SK-N-SH treated with all-trans-retinoic acid at 6 μM for 48 hours (cell line): ENCODE data around the gene CIBAR2.

Source experiments
- ATAC-seq: fragments of 200-7000 bp; cut with Tn5 transposase; 3 replicates; pipeline ENCODE4 v1.9.1; 2020; ENCODE audit warnings: mild to moderate bottlenecking, moderate library complexity
- ARNTL ChIP-seq: fragments of 450-650 bp; formaldehyde crosslinking; IDR thresholded peaks from 2 replicates; pipeline ENCODE4 v1.5.0; 2020; ENCODE audit warnings: low read depth, mild to moderate bottlenecking, moderate library complexity, borderline replicate concordance
- BACH2 ChIP-seq: fragments of 250-450 bp; sonication (Bioruptor Pico); IDR thresholded peaks from 2 replicates; pipeline ENCODE4 v1.9.0; 2021; ENCODE audit warnings: mild to moderate bottlenecking, borderline replicate concordance
- CSDC2 ChIP-seq: fragments of 250-450 bp; sonication (Bioruptor Pico); IDR thresholded peaks from 2 replicates; pipeline ENCODE4 v1.5.0; 2020; ENCODE audit warnings: mild to moderate bottlenecking, moderate library complexity
- ESRRG ChIP-seq: fragments of 250-450 bp; sonication (Bioruptor Pico); IDR thresholded peaks from 2 replicates; pipeline ENCODE4 v1.6.1; 2021; ENCODE audit warnings: mild to moderate bottlenecking
- GLIS3 ChIP-seq: fragments of 250-450 bp; sonication (Bioruptor Pico); IDR thresholded peaks from 2 replicates; pipeline ENCODE4 v1.5.0; 2020; ENCODE audit warnings: mild to moderate bottlenecking, moderate library complexity
- ISL1 ChIP-seq: fragments of 250-450 bp; sonication (Bioruptor Pico); IDR thresholded peaks from 2 replicates; pipeline ENCODE4 v2.1.2; 2022; ENCODE audit warnings: mild to moderate bottlenecking, moderate library complexity
- OSR1 ChIP-seq: fragments of 250-450 bp; sonication (Bioruptor Pico); IDR thresholded peaks from 2 replicates; pipeline ENCODE4 v1.8.0; 2022; ENCODE audit warnings: moderate library complexity, mild to moderate bottlenecking, inconsistent platforms
- PPARA ChIP-seq: fragments of 250-450 bp; sonication (Bioruptor Pico); IDR thresholded peaks from 2 replicates; pipeline ENCODE4 v1.5.0; 2020; ENCODE audit warnings: mild to moderate bottlenecking, borderline replicate concordance
- RARB ChIP-seq: fragments of 250-450 bp; sonication (Bioruptor Pico); IDR thresholded peaks from 2 replicates; pipeline ENCODE4 v1.8.0; 2021; ENCODE audit warnings: mild to moderate bottlenecking, moderate library complexity
- SNAI2 ChIP-seq: fragments of 250-450 bp; sonication (Bioruptor Pico); IDR thresholded peaks from 2 replicates; pipeline ENCODE4 v1.5.0; 2020; ENCODE audit warnings: mild to moderate bottlenecking, moderate library complexity
- TCF4 ChIP-seq: fragments of 250-450 bp; sonication (Bioruptor Pico); IDR thresholded peaks from 2 replicates; pipeline ENCODE4 v1.8.0; 2021; ENCODE audit warnings: mild to moderate bottlenecking, moderate library complexity, borderline replicate concordance
- TOX ChIP-seq: fragments of 250-450 bp; sonication (Bioruptor Pico); IDR thresholded peaks from 2 replicates; pipeline ENCODE4 v1.8.0; 2021; ENCODE audit warnings: mild to moderate bottlenecking, moderate library complexity, borderline replicate concordance
- ZC3H10 ChIP-seq: fragments of 250-450 bp; sonication (Bioruptor Pico); IDR thresholded peaks from 2 replicates; pipeline ENCODE4 v1.5.1; 2021; ENCODE audit warnings: mild to moderate bottlenecking, moderate library complexity
- ZFP3 ChIP-seq: fragments of 250-450 bp; sonication (Bioruptor Pico); IDR thresholded peaks from 2 replicates; pipeline ENCODE4 v1.5.0; 2020; ENCODE audit warnings: mild to moderate bottlenecking, moderate library complexity
- ZFP30 ChIP-seq: fragments of 450-650 bp; formaldehyde crosslinking; IDR thresholded peaks from 2 replicates; pipeline ENCODE4 v1.5.0; 2022; ENCODE audit warnings: mild to moderate bottlenecking, moderate library complexity
- ZNF565 ChIP-seq: fragments of 450-650 bp; formaldehyde crosslinking; conservative IDR thresholded peaks from 2 replicates; pipeline ENCODE4 v1.5.0; 2020; ENCODE audit warnings: low read depth, mild to moderate bottlenecking, moderate library complexity
- ZNF70 ChIP-seq: fragments of 450-650 bp; formaldehyde crosslinking; IDR thresholded peaks from 2 replicates; pipeline ENCODE4 v1.5.0; 2020; ENCODE audit warnings: mild to moderate bottlenecking, moderate library complexity
- ZNF8 ChIP-seq: fragments of 450-650 bp; formaldehyde crosslinking; IDR thresholded peaks from 2 replicates; pipeline ENCODE4 v1.5.0; 2020; ENCODE audit warnings: mild to moderate bottlenecking, moderate library complexity
- TF ChIP-seq, protein P1 (sequence below): fragments of 250-450 bp; sonication (Bioruptor Pico); IDR thresholded peaks from 2 replicates; pipeline ENCODE4 v1.8.0; 2020; ENCODE audit warnings: mild to moderate bottlenecking, moderate library complexity, borderline replicate concordance
- TF ChIP-seq, protein P2 (sequence below): fragments of 250-450 bp; sonication (Bioruptor Pico); IDR thresholded peaks from 2 replicates; pipeline ENCODE4 v1.5.0; 2020; ENCODE audit warnings: mild to moderate bottlenecking, moderate library complexity
- TF ChIP-seq, protein P3 (sequence below): fragments of 250-450 bp; sonication (Bioruptor Pico); IDR thresholded peaks from 2 replicates; pipeline ENCODE4 v1.8.0; 2021; ENCODE audit warnings: low read depth, mild to moderate bottlenecking, moderate library complexity, borderline replicate concordance
- TF ChIP-seq, protein P4 (sequence below): fragments of 250-450 bp; sonication (Bioruptor Pico); IDR thresholded peaks from 2 replicates; pipeline ENCODE4 v1.5.1; 2020; ENCODE audit warnings: low read depth, mild to moderate bottlenecking, moderate library complexity
- TF ChIP-seq, protein P5 (sequence below): fragments of 250-450 bp; sonication (Bioruptor Pico); IDR thresholded peaks from 2 replicates; pipeline ENCODE4 v1.5.1; 2021; ENCODE audit warnings: mild to moderate bottlenecking, moderate library complexity

CIBAR2 gene

GRCh38 chr16:85090873-85091521 lies 21.3 kb downstream of the CIBAR2 start:
- no peak for ATAC-seq
- TF ChIP-seq ARNTL = no peak
- TF ChIP-seq ZFP30 (CRISPR knock-in tag) = no peak
- TF ChIP-seq, protein P1, sequence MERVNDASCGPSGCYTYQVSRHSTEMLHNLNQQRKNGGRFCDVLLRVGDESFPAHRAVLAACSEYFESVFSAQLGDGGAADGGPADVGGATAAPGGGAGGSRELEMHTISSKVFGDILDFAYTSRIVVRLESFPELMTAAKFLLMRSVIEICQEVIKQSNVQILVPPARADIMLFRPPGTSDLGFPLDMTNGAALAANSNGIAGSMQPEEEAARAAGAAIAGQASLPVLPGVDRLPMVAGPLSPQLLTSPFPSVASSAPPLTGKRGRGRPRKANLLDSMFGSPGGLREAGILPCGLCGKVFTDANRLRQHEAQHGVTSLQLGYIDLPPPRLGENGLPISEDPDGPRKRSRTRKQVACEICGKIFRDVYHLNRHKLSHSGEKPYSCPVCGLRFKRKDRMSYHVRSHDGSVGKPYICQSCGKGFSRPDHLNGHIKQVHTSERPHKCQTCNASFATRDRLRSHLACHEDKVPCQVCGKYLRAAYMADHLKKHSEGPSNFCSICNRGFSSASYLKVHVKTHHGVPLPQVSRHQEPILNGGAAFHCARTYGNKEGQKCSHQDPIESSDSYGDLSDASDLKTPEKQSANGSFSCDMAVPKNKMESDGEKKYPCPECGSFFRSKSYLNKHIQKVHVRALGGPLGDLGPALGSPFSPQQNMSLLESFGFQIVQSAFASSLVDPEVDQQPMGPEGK (CRISPR knock-in tag) = no peak
- TF ChIP-seq, protein P2, sequence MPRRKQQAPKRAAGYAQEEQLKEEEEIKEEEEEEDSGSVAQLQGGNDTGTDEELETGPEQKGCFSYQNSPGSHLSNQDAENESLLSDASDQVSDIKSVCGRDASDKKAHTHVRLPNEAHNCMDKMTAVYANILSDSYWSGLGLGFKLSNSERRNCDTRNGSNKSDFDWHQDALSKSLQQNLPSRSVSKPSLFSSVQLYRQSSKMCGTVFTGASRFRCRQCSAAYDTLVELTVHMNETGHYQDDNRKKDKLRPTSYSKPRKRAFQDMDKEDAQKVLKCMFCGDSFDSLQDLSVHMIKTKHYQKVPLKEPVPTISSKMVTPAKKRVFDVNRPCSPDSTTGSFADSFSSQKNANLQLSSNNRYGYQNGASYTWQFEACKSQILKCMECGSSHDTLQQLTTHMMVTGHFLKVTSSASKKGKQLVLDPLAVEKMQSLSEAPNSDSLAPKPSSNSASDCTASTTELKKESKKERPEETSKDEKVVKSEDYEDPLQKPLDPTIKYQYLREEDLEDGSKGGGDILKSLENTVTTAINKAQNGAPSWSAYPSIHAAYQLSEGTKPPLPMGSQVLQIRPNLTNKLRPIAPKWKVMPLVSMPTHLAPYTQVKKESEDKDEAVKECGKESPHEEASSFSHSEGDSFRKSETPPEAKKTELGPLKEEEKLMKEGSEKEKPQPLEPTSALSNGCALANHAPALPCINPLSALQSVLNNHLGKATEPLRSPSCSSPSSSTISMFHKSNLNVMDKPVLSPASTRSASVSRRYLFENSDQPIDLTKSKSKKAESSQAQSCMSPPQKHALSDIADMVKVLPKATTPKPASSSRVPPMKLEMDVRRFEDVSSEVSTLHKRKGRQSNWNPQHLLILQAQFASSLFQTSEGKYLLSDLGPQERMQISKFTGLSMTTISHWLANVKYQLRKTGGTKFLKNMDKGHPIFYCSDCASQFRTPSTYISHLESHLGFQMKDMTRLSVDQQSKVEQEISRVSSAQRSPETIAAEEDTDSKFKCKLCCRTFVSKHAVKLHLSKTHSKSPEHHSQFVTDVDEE = no peak
- no peak for TF ChIP-seq ZFP3 (CRISPR knock-in tag)
- no peak for TF ChIP-seq ZNF565 (CRISPR knock-in tag)
- TF ChIP-seq PPARA (CRISPR knock-in tag) = no peak
- no peak for TF ChIP-seq ISL1
- no peak for TF ChIP-seq ZNF8
- TF ChIP-seq ZNF70 = no peak
- TF ChIP-seq, protein P3, sequence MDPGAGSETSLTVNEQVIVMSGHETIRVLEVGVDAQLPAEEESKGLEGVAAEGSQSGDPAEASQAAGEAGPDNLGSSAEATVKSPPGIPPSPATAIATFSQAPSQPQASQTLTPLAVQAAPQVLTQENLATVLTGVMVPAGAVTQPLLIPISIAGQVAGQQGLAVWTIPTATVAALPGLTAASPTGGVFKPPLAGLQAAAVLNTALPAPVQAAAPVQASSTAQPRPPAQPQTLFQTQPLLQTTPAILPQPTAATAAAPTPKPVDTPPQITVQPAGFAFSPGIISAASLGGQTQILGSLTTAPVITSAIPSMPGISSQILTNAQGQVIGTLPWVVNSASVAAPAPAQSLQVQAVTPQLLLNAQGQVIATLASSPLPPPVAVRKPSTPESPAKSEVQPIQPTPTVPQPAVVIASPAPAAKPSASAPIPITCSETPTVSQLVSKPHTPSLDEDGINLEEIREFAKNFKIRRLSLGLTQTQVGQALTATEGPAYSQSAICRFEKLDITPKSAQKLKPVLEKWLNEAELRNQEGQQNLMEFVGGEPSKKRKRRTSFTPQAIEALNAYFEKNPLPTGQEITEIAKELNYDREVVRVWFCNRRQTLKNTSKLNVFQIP = no peak
- no peak for TF ChIP-seq ZC3H10
- TF ChIP-seq TOX (CRISPR knock-in tag) = no peak
- no peak for TF ChIP-seq CSDC2 (CRISPR knock-in tag)
- TF ChIP-seq TCF4 = no peak
- TF ChIP-seq BACH2 (CRISPR knock-in tag) = no peak

- no peak for ATAC-seq
- TF ChIP-seq TOX (CRISPR knock-in tag) (no peak), ISL1 (no peak), ZFP3 (CRISPR knock-in tag) (no peak), BACH2 (CRISPR knock-in tag) (no peak), OSR1 (CRISPR knock-in tag) (no peak), RARB (no peak), ZNF70 (no peak), ZFP30 (CRISPR knock-in tag) (no peak), SNAI2 (CRISPR knock-in tag) (no peak), ZC3H10 (no peak), ZNF565 (CRISPR knock-in tag) (no peak), ZNF8 (no peak), ESRRG (CRISPR knock-in tag) (no peak), CSDC2 (CRISPR knock-in tag) (no peak), TCF4 (no peak), GLIS3 (CRISPR knock-in tag) (no peak)
- TF ChIP-seq, protein P1 (CRISPR knock-in tag) = no peak
- TF ChIP-seq, protein P3 = no peak
- TF ChIP-seq, protein P4, sequence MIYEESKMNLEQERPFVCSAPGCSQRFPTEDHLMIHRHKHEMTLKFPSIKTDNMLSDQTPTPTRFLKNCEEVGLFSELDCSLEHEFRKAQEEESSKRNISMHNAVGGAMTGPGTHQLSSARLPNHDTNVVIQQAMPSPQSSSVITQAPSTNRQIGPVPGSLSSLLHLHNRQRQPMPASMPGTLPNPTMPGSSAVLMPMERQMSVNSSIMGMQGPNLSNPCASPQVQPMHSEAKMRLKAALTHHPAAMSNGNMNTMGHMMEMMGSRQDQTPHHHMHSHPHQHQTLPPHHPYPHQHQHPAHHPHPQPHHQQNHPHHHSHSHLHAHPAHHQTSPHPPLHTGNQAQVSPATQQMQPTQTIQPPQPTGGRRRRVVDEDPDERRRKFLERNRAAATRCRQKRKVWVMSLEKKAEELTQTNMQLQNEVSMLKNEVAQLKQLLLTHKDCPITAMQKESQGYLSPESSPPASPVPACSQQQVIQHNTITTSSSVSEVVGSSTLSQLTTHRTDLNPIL (CRISPR knock-in tag) = no peak
- TF ChIP-seq, protein P5, sequence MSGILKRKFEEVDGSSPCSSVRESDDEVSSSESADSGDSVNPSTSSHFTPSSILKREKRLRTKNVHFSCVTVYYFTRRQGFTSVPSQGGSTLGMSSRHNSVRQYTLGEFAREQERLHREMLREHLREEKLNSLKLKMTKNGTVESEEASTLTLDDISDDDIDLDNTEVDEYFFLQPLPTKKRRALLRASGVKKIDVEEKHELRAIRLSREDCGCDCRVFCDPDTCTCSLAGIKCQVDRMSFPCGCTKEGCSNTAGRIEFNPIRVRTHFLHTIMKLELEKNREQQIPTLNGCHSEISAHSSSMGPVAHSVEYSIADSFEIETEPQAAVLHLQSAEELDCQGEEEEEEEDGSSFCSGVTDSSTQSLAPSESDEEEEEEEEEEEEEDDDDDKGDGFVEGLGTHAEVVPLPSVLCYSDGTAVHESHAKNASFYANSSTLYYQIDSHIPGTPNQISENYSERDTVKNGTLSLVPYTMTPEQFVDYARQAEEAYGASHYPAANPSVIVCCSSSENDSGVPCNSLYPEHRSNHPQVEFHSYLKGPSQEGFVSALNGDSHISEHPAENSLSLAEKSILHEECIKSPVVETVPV (CRISPR knock-in tag) = no peak
Measured at GRCh38 chr16:85090181-85090580, 22.1 kb downstream of the CIBAR2 start.
